Panc1 (cell line): Measurements from ENCODE around the gene GDPD3. TPM values are rescaled to one million over a fixed set of nuclear protein-coding genes. Genes with fewer than 3 reads are reported as not detected.
A peak's percentile ranks its signal among the peaks of the same experiment; 100 is the strongest.

Experiments
- ATAC-seq: fragments of 200-7000 bp; cut with Tn5 transposase; 2 replicates; pipeline ENCODE4 v1.9.1; 2020; ENCODE audit warnings: mild to moderate bottlenecking, moderate library complexity
- BruUV-seq: library from RNA; stranded (reverse); fragments of 400-500 nt; replicated peaks from 2 replicates; lab custom pipeline; 2021; lab: Mats Ljungman, UMichigan
- CTCF ChIA-PET: fragments of 300-600 bp; sonication (Branson Sonifier 250); formaldehyde crosslinking; loops from one replicate; lab custom pipeline; 2022; ENCODE audit warnings: antibody characterized with exemption; lab: Charles Lee
- POLR2A ChIA-PET: fragments of 300-600 bp; sonication (Branson Sonifier 250); formaldehyde crosslinking; loops from one replicate; lab custom pipeline; 2022; ENCODE audit warnings: antibody characterized with exemption; lab: Charles Lee
- DNase-seq: peaks from one replicate; pipeline ENCODE4 v3.0.0-alpha.2; 2010; ENCODE audit warnings: low read depth, low spot score
- H3K27ac ChIP-seq: 2 replicates; pipeline ENCODE4 v1.5.1; 2011; ENCODE audit warnings: mild to moderate bottlenecking, low read length, inconsistent platforms
- H3K27me3 ChIP-seq: fragments of 200-500 bp; sonication (Bioruptor generic); 2 replicates; pipeline ENCODE4 v1.6.0; 2014; ENCODE audit warnings: low read length, inconsistent platforms; ENCODE audit not compliant: control insufficient read depth, insufficient read depth
- H3K36me3 ChIP-seq: fragments of 200-500 bp; sonication (Bioruptor generic); 2 replicates; pipeline ENCODE4 v1.5.1; 2014; ENCODE audit warnings: inconsistent platforms, mild to moderate bottlenecking, low read length, moderate library complexity; ENCODE audit not compliant: control insufficient read depth, insufficient read depth
- H3K4me1 ChIP-seq: 2 replicates; pipeline ENCODE4 v1.5.1; 2011; ENCODE audit warnings: inconsistent platforms, mild to moderate bottlenecking, low read length, moderate library complexity; ENCODE audit not compliant: control insufficient read depth, insufficient read depth
- H3K4me3 ChIP-seq, 2 experiments: 2 replicates each; pipeline ENCODE4 v1.5.1; 2011 to 2012; ENCODE audit warnings: low read depth in 2 of 2, low read length in 2 of 2, mild to moderate bottlenecking in 2 of 2, inconsistent platforms in 1 of 2, moderate library complexity in 1 of 2
- H3K9me3 ChIP-seq: fragments of 200-500 bp; sonication (Bioruptor generic); 2 replicates; pipeline ENCODE4 v1.5.1; 2014; ENCODE audit warnings: low read depth, mild to moderate bottlenecking, inconsistent platforms, low read length, moderate library complexity; ENCODE audit not compliant: control insufficient read depth, insufficient read depth
- CTCF ChIP-seq: fragments of 450-650 bp; IDR thresholded peaks from 2 replicates; pipeline ENCODE4 v1.5.1; 2017; ENCODE audit warnings: mild to moderate bottlenecking
- POLR2AphosphoS5 ChIP-seq: IDR thresholded peaks from 2 replicates; pipeline ENCODE4 v1.6.1; 2012; ENCODE audit warnings: mild to moderate bottlenecking, low read depth, low read length, moderate library complexity
- REST ChIP-seq, 2 experiments: IDR thresholded peaks; 2 replicates each; pipeline ENCODE4 v1.6.1; 2011 to 2012; ENCODE audit warnings: low read depth in 2 of 2, control low read depth in 1 of 2, low read length in 1 of 2, mild to moderate bottlenecking in 1 of 2, moderate library complexity in 1 of 2; ENCODE audit not compliant: insufficient read depth in 1 of 2
- SIN3A ChIP-seq: IDR thresholded peaks from 2 replicates; pipeline ENCODE4 v1.6.1; 2012; ENCODE audit warnings: low read depth, mild to moderate bottlenecking, low read length, moderate library complexity, borderline replicate concordance; ENCODE audit not compliant: insufficient read depth
- TCF7L2 ChIP-seq: IDR thresholded peaks from 2 replicates; pipeline ENCODE4 v1.6.1; 2011; ENCODE audit warnings: mild to moderate bottlenecking, low read depth, low read length, inconsistent platforms
- in situ Hi-C: cut with HindIII; loops from 2 replicates; pipeline ENCODE4 v1.10.0; 2016; ENCODE audit warnings: low sequenced_read_pairs, low pct_unique_long_range_greater_than_20kb
- intact Hi-C: fragments of 100-400 bp; cut with micrococcal nuclease; formaldehyde crosslinking; loops from one replicate; pipeline ENCODE4 v1.10.0; 2022; ENCODE audit not compliant: unreplicated experiment
- total RNA-seq: library from RNA; stranded (reverse); gene quantifications from one replicate; pipeline ENCODE4 v1.2.1, GENCODE V29; 2021; ENCODE audit not compliant: unreplicated experiment

GDPD3 gene
- total RNA-seq, 1 experiment from 2014 or later, result 2.5 TPM

GRCh38 chr16:30114411-30114810, 1.1 kb upstream of the GDPD3 start:
- ATAC-seq (no peak), DNase-seq (no peak)
- H3K4me1 ChIP-seq, result no peaks in the 10 kb centered on the region
- no peaks in the 10 kb centered on the region for H3K27me3 ChIP-seq
- H3K27ac ChIP-seq, result no peak overlapping the region
- intact Hi-C loops, result no loop called here
- ChIA-PET CTCF (interaction anchor here (0.6 kb wide), 2 partner anchors 58 to 63 kb away, joined by 3 read pairs; no protein-coding TSS in a partner anchor), POLR2A (no interaction called here)
- in situ Hi-C loops, result no loop called here
- H3K36me3 ChIP-seq, result no peaks in the 10 kb centered on the region
- no TSS peak for BruUV-seq
- TF ChIP-seq SIN3A (no peak), REST (IDR thresholded peaks at IDR 0.05; ENCODE audit: insufficient read depth in 1 of 2, low read depth in 2 of 2, low read length in 1 of 2) (no peak), POLR2AphosphoS5 (no peak), CTCF (no peak), TCF7L2 (no peak)
- no peaks in the 10 kb centered on the region for H3K9me3 ChIP-seq
- H3K4me3 ChIP-seq, result no peak overlapping the region

GRCh38 chr16:30113711-30114333, 485 bp upstream of the GDPD3 start:
- POLR2A ChIA-PET, result no interaction called here
- Histone ChIP-seq H3K9me3 (no peaks in the 10 kb centered on the region), H3K36me3 (no peaks in the 10 kb centered on the region), H3K4me3 (no peak overlapping the region), H3K27me3 (no peaks in the 10 kb centered on the region), H3K27ac (no peak overlapping the region), H3K4me1 (no peaks in the 10 kb centered on the region)
- CTCF ChIA-PET, result interaction anchor here (0.5 to 0.6 kb wide), 2 partner anchors 10 to 58 kb away, joined by 3 read pairs; no protein-coding TSS in a partner anchor
- no peak for DNase-seq
- TF ChIP-seq REST (IDR thresholded peaks at IDR 0.05; ENCODE audit: insufficient read depth in 1 of 2, low read depth in 2 of 2, low read length in 1 of 2) (no peak), POLR2AphosphoS5 (no peak), TCF7L2 (no peak), SIN3A (no peak), CTCF (no peak)
- ATAC-seq, result 0 out of 2 replicates have a peak, but pooled peaks have one; percentile 2
- intact Hi-C loops, result no loop called here
- in situ Hi-C loops, result no loop called here
- BruUV-seq, result no TSS peak
